ENCODE measurements around the gene PBX4.
A peak's percentile ranks its signal among the peaks of the same experiment; 100 is the strongest.
"Not testable (repeated sequence)": the region's sequence is repeated elsewhere in the genome, so short reads cannot be mapped to it uniquely, and the experiment has no call there.

The PBX4 gene

GRCh38 chr19:19606021-19606420 is 12.5 kb downstream of the PBX4 start:
- no peak for DNase-seq (ENCODE audit: extremely low spot score)
- ChIA-PET POLR2A (no interaction called here), CTCF (interaction anchor here (1.0 to 1.9 kb wide), 5 partner anchors 10 to 74 kb away, joined by 3 to 7 read pairs (median 3); partner anchors contain the start of gene GMIP)
- TF ChIP-seq CTCF (IDR thresholded peaks at IDR 0.05; ENCODE audit: control extremely low read depth, extremely low read depth, low read depth, missing control alignments) = no peak

- ChIA-PET POLR2A (no interaction called here), CTCF (interaction anchor here (1.0 to 1.3 kb wide), 2 partner anchors 12 to 52 kb away, joined by 3 to 4 read pairs; no protein-coding TSS in a partner anchor)
- no peak for TF ChIP-seq CTCF (IDR thresholded peaks at IDR 0.05; ENCODE audit: control extremely low read depth, extremely low read depth, low read depth, missing control alignments)
- DNase-seq (ENCODE audit: extremely low spot score) = no peak
These were observed 15.7 kb downstream of the PBX4 start for GRCh38 chr19:19602713-19603324.

GRCh38 chr19:19602136-19602712 is 16.3 kb downstream of the PBX4 start:
- POLR2A ChIA-PET = no interaction called here
- DNase-seq (ENCODE audit: extremely low spot score) = no peak
- TF ChIP-seq CTCF (IDR thresholded peaks at IDR 0.05; ENCODE audit: control extremely low read depth, extremely low read depth, low read depth, missing control alignments) = no peak
- CTCF ChIA-PET = interaction anchor here (1.0 to 1.3 kb wide), 3 partner anchors 11 to 52 kb away, joined by 3 to 4 read pairs (median 3); no protein-coding TSS in a partner anchor

DNA sequence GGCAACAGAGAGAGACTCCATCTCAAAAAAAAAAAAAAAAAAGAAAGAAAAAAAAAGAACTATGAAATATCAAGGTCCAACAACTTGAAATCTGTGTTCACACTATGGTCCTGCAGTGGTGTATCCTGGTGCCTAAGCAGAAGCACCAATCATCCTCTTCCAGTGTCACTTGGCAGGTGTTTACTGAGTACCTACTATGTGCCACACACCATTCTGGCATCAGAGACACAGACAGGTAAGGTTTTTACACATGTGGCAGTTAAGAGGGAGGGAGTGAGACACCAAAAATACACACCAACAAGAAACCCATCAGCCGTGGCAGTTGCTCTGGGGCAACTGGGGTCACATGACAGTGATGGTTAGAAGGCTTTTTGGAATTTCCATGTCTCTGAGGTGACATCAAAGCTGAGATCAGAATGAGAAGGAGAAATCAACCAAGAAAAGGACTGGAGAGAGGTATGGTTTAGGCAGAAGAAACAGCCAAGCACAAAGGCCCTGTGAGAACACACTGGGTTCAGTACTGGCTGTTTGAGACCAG is 17.6 kb downstream of the PBX4 start:
- CTCF ChIA-PET = interaction anchor here (1.0 to 1.3 kb wide), 3 partner anchors 11 to 43 kb away, joined by 3 read pairs; no protein-coding TSS in a partner anchor
- POLR2A ChIA-PET = interaction anchor here (0.7 kb wide), 1 partner anchor 10 kb away, joined by 7 read pairs; no protein-coding TSS in a partner anchor
- no peak for DNase-seq (ENCODE audit: extremely low spot score)
- TF ChIP-seq CTCF (IDR thresholded peaks at IDR 0.05; ENCODE audit: control extremely low read depth, extremely low read depth, low read depth, missing control alignments) = no peak

GRCh38 chr19:19598728-19599451 is 19.6 kb downstream of the PBX4 start:
- POLR2A ChIA-PET = not testable (repeated sequence)
- DNase-seq (ENCODE audit: extremely low spot score) = peak; percentile 55
- CTCF ChIA-PET = interaction anchor here (0.7 kb wide), 1 partner anchor 11 kb away, joined by 3 read pairs; no protein-coding TSS in a partner anchor

DNA sequence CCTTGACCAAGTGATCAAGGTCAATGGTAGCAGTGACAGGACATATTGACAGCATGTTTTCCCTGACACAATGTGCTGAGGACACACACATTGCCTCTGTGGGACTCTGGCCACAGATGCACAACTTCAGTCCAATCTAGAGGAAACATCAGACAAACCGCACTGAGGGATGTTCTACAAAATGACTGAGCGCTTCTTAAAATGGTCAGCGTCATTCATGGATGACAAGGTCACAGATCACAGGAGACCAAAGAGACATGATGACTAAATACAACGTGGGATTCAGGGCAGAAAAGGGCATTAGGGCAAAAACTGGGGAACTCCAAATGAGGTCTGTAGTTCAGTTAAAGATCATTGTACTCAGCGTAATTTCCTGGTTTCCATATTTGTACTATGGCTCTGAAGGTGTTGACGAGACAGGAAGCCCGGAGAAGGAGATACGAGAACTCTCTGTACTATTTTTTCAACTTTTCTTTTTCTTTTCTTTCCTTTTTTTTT is 20.6 kb downstream of the PBX4 start:
- no peak for TF ChIP-seq CTCF (IDR thresholded peaks at IDR 0.05; ENCODE audit: control extremely low read depth, extremely low read depth, low read depth, missing control alignments)
- ChIA-PET CTCF (interaction anchor here (0.7 to 2.0 kb wide), 5 partner anchors 12 to 44 kb away, joined by 3 to 11 read pairs (median 3); no protein-coding TSS in a partner anchor), POLR2A (interaction anchor here (0.6 kb wide), 1 partner anchor 22 kb away, joined by 8 read pairs; no protein-coding TSS in a partner anchor)
- peak; percentile 73 for DNase-seq (ENCODE audit: extremely low spot score)

Data from GM10248 (cell line).